ENCODE results near the gene NACA2. TPM values are rescaled to one million over a fixed set of nuclear protein-coding genes. Genes with fewer than 3 reads are reported as not detected.

NACA2 gene
- total RNA-seq, 1 experiment from 2014 or later = not detected

GRCh38 chr17:61591930-61592329 is 911 bp upstream of the NACA2 start:
- no peak overlapping the region for H3K27ac ChIP-seq (ENCODE audit: low read length)
- no peak for ATAC-seq
- H3K4me3 ChIP-seq (ENCODE audit: low read length) = no peak overlapping the region
- H3K79me2 ChIP-seq (ENCODE audit: low read length) = no peaks in the 10 kb centered on the region
- H2AFZ ChIP-seq (ENCODE audit: low read length) = no peak overlapping the region
- H3K9ac ChIP-seq (ENCODE audit: low read length) = no peak overlapping the region
- no peak for DNase-seq
- no peaks in the 10 kb centered on the region; the same call in 1 of the 2 replicates for H3K9me2 ChIP-seq (replicated peaks; ENCODE audit: low read length)
- no peaks in the 10 kb centered on the region for H3K4me1 ChIP-seq (ENCODE audit: insufficient read depth, low read length)
- no peaks in the 10 kb centered on the region for H3K9me3 ChIP-seq (ENCODE audit: low read length)
- ChIA-PET CTCF (no interaction called here), POLR2A (ENCODE audit: unreplicated experiment) (no interaction called here)
- no peaks in the 10 kb centered on the region for H4K20me1 ChIP-seq (ENCODE audit: low read length)
- H3K27me3 ChIP-seq (ENCODE audit: low read length) = peaks cover 9% of the 10 kb centered on the region; the same call in 1 of the 2 replicates
- H3F3A ChIP-seq (ENCODE audit: low read length, unreplicated experiment) = no peaks in the 10 kb centered on the region
- H3K36me3 ChIP-seq (ENCODE audit: low read depth, low read length) = no peaks in the 10 kb centered on the region
- TF ChIP-seq EZH2phosphoT487 (IDR thresholded peaks at IDR 0.05; ENCODE audit: borderline replicate concordance, low read length) = no peak
- no peak overlapping the region for H3K4me2 ChIP-seq (ENCODE audit: low read length)
- BruUV-seq (replicated peaks) = no TSS peak
- intact Hi-C loops (cut with micrococcal nuclease) = no loop called here

- DNase-seq (no peak), ATAC-seq (no peak)
- H3K27ac ChIP-seq (ENCODE audit: low read length) = no peak overlapping the region
- no peaks in the 10 kb centered on the region for H3K36me3 ChIP-seq (ENCODE audit: low read depth, low read length)
- no peak overlapping the region for H3K4me3 ChIP-seq (ENCODE audit: low read length)
- H3K9me3 ChIP-seq (ENCODE audit: low read length) = no peaks in the 10 kb centered on the region
- H3K4me2 ChIP-seq (ENCODE audit: low read length) = no peak overlapping the region
- H3K9me2 ChIP-seq (replicated peaks; ENCODE audit: low read length) = no peaks in the 10 kb centered on the region; the same call in 1 of the 2 replicates
- no peaks in the 10 kb centered on the region for H3K4me1 ChIP-seq (ENCODE audit: insufficient read depth, low read length)
- H3F3A ChIP-seq (ENCODE audit: low read length, unreplicated experiment) = no peaks in the 10 kb centered on the region
- no peak overlapping the region for H2AFZ ChIP-seq (ENCODE audit: low read length)
- no peaks in the 10 kb centered on the region for H4K20me1 ChIP-seq (ENCODE audit: low read length)
- no TSS peak for BruUV-seq (replicated peaks)
- H3K27me3 ChIP-seq (ENCODE audit: low read length) = no peaks in the 10 kb centered on the region
- TF ChIP-seq CTCF (conservative IDR thresholded peaks at IDR 0.05; ENCODE audit: low read depth, low read length) = no peak
- TF ChIP-seq EZH2 (IDR thresholded peaks at IDR 0.05; ENCODE audit: low read length, unreplicated experiment) = no peak
- no peak for TF ChIP-seq EZH2phosphoT487 (IDR thresholded peaks at IDR 0.05; ENCODE audit: borderline replicate concordance, low read length)
- intact Hi-C loops (cut with micrococcal nuclease) = no loop called here
- no peaks in the 10 kb centered on the region for H3K79me2 ChIP-seq (ENCODE audit: low read length)
- H3K9ac ChIP-seq (ENCODE audit: low read length) = no peak overlapping the region
- ChIA-PET POLR2A (ENCODE audit: unreplicated experiment) (no interaction called here), CTCF (interaction anchor here (0.6 kb wide), 1 partner anchor 36 kb away, joined by 4 read pairs; no protein-coding TSS in a partner anchor)
Observed at GRCh38 chr17:61589990-61590389, 1.0 kb downstream of the NACA2 start.

- Histone ChIP-seq H2AFZ (ENCODE audit: low read length) (no peak overlapping the region), H3K27me3 (ENCODE audit: low read length) (no peaks in the 10 kb centered on the region), H3K27ac (ENCODE audit: low read length) (no peak overlapping the region), H3K4me2 (ENCODE audit: low read length) (no peak overlapping the region), H3K9me2 (replicated peaks; ENCODE audit: low read length) (no peaks in the 10 kb centered on the region; the same call in 1 of the 2 replicates), H3K9ac (ENCODE audit: low read length) (no peak overlapping the region), H3K4me3 (ENCODE audit: low read length) (no peak overlapping the region), H3F3A (ENCODE audit: low read length, unreplicated experiment) (no peaks in the 10 kb centered on the region), H3K4me1 (ENCODE audit: insufficient read depth, low read length) (no peaks in the 10 kb centered on the region), H4K20me1 (ENCODE audit: low read length) (no peaks in the 10 kb centered on the region), H3K79me2 (ENCODE audit: low read length) (no peaks in the 10 kb centered on the region), H3K9me3 (ENCODE audit: low read length) (no peaks in the 10 kb centered on the region), H3K36me3 (ENCODE audit: low read depth, low read length) (no peaks in the 10 kb centered on the region)
- no peak for DNase-seq
- TF ChIP-seq CTCF (conservative IDR thresholded peaks at IDR 0.05; ENCODE audit: low read depth, low read length) = no peak
- TF ChIP-seq EZH2 (IDR thresholded peaks at IDR 0.05; ENCODE audit: low read length, unreplicated experiment) = no peak
- TF ChIP-seq EZH2phosphoT487 (IDR thresholded peaks at IDR 0.05; ENCODE audit: borderline replicate concordance, low read length) = no peak
- POLR2A ChIA-PET (ENCODE audit: unreplicated experiment) = no interaction called here
- CTCF ChIA-PET = no interaction called here
- no TSS peak for BruUV-seq (replicated peaks)
- no peak for ATAC-seq
- intact Hi-C loops (cut with micrococcal nuclease) = no loop called here
Observed at GRCh38 chr17:61587807-61588660, 3.0 kb downstream of the NACA2 start.
